HepG2 (cell line): ENCODE results near the gene LSM12. TPM values are rescaled to one million over a fixed set of nuclear protein-coding genes. Genes with fewer than 3 reads are reported as not detected.
A peak's percentile ranks its signal among the peaks of the same experiment; 100 is the strongest.

Source experiments
- ATF7-NPFF ChIP-seq: sonication (generic); formaldehyde crosslinking; IDR thresholded peaks from 2 replicates; pipeline ENCODE4 v1.8.1; 2023; ENCODE audit warnings: mild to moderate bottlenecking, low read depth, missing genetic modification reagents, moderate library complexity
- CBX5 ChIP-seq: sonication (generic); formaldehyde crosslinking; IDR thresholded peaks from 2 replicates; pipeline ENCODE4 v1.4.0; 2020; ENCODE audit warnings: missing genetic modification reagents, borderline replicate concordance
- CENPT ChIP-seq: sonication (generic); formaldehyde crosslinking; IDR thresholded peaks from 2 replicates; pipeline ENCODE4 v1.8.0; 2022; ENCODE audit warnings: low read depth, mild to moderate bottlenecking, moderate library complexity, missing genetic modification reagents
- EZH2 ChIP-seq: conservative IDR thresholded peaks from 2 replicates; pipeline ENCODE4 v1.6.1; 2012; ENCODE audit warnings: mild to moderate bottlenecking, low read depth, low read length, moderate library complexity
- GATAD2A ChIP-seq: IDR thresholded peaks from 2 replicates; pipeline ENCODE4 v1.6.1; 2016
- IKZF4 ChIP-seq: sonication (generic); formaldehyde crosslinking; IDR thresholded peaks from 2 replicates; pipeline ENCODE4 v1.5.1; 2020; ENCODE audit warnings: borderline replicate concordance, mild to moderate bottlenecking, low read depth, missing genetic modification reagents; ENCODE audit errors: not compliant biosample characterization
- PAWR ChIP-seq: sonication (generic); formaldehyde crosslinking; IDR thresholded peaks from 2 replicates; pipeline ENCODE4 v1.4.0; 2020; ENCODE audit warnings: missing genetic modification reagents, mild to moderate bottlenecking, borderline replicate concordance
- PAX8 ChIP-seq: sonication (generic); formaldehyde crosslinking; IDR thresholded peaks from 2 replicates; pipeline ENCODE4 v1.8.0; 2022; ENCODE audit warnings: mild to moderate bottlenecking, missing genetic modification reagents, borderline replicate concordance
- TSC22D2 ChIP-seq: sonication (generic); formaldehyde crosslinking; IDR thresholded peaks from 2 replicates; pipeline ENCODE4 v1.5.1; 2020; ENCODE audit warnings: missing genetic modification reagents, mild to moderate bottlenecking, borderline replicate concordance
- YEATS4 ChIP-seq: sonication (generic); formaldehyde crosslinking; IDR thresholded peaks from 2 replicates; pipeline ENCODE4 v1.4.0; 2020; ENCODE audit warnings: missing genetic modification reagents, borderline replicate concordance
- ZBTB26 ChIP-seq: IDR thresholded peaks from 2 replicates; pipeline ENCODE4 v1.6.1; 2016; ENCODE audit warnings: missing compliant biosample characterization, missing genetic modification reagents, borderline replicate concordance
- ZNF30 ChIP-seq: sonication (generic); formaldehyde crosslinking; IDR thresholded peaks from 2 replicates; pipeline ENCODE4 v1.5.0; 2020; ENCODE audit warnings: mild to moderate bottlenecking, missing genetic modification reagents
- ZNF552 ChIP-seq: sonication (generic); formaldehyde crosslinking; IDR thresholded peaks from 2 replicates; pipeline ENCODE4 v1.9.0; 2022; ENCODE audit warnings: missing genetic modification reagents, mild to moderate bottlenecking, borderline replicate concordance
- polyA plus RNA-seq, 8 experiments: library from polyadenylated mRNA; depleted of rRNA in 3 of 8; stranded (reverse) in 7 of 8; unstranded in 1 of 8; fragments of >200 nt; fragmentation: Illumina TruSeq in 4 of 8; extraction: Trizol in 4 of 8; gene quantifications; 2 replicates each; pipeline versions ENCODE4 v1.2.1 to v1.2.3, GENCODE V29; 2011 to 2016; ENCODE audit warnings: low read depth in 4 of 8, missing spikeins in 1 of 8, mixed read lengths in 1 of 8; ENCODE audit not compliant: insufficient read depth in 1 of 8
- total RNA-seq, 5 experiments: library from RNA; depleted of rRNA; stranded (reverse); fragments of >200 nt; fragmentation: Illumina TruSeq; extraction: Trizol; gene quantifications; 2 replicates each; pipeline ENCODE4 v1.2.3, GENCODE V29; 2016; ENCODE audit warnings: low read depth in 1 of 5
- TF ChIP-seq, protein P1 (sequence below): fragments of 450-650 bp; IDR thresholded peaks from 2 replicates; pipeline ENCODE4 v1.6.1; 2016
- TF ChIP-seq, protein P2 (sequence below): sonication (generic); formaldehyde crosslinking; IDR thresholded peaks from 2 replicates; pipeline ENCODE4 v1.5.1; 2020; ENCODE audit warnings: mild to moderate bottlenecking, missing genetic modification reagents, borderline replicate concordance
- TF ChIP-seq, protein P3 (sequence below): sonication (generic); formaldehyde crosslinking; IDR thresholded peaks from 2 replicates; pipeline ENCODE4 v1.4.0; 2020; ENCODE audit warnings: mild to moderate bottlenecking, missing genetic modification reagents

Gene LSM12
- total and polyA plus RNA-seq, 2 of the 13 experiments (the other 11 are each of a cell fraction or from before 2014, with no cell fraction given): 52.8 to 55.7 TPM

DNA sequence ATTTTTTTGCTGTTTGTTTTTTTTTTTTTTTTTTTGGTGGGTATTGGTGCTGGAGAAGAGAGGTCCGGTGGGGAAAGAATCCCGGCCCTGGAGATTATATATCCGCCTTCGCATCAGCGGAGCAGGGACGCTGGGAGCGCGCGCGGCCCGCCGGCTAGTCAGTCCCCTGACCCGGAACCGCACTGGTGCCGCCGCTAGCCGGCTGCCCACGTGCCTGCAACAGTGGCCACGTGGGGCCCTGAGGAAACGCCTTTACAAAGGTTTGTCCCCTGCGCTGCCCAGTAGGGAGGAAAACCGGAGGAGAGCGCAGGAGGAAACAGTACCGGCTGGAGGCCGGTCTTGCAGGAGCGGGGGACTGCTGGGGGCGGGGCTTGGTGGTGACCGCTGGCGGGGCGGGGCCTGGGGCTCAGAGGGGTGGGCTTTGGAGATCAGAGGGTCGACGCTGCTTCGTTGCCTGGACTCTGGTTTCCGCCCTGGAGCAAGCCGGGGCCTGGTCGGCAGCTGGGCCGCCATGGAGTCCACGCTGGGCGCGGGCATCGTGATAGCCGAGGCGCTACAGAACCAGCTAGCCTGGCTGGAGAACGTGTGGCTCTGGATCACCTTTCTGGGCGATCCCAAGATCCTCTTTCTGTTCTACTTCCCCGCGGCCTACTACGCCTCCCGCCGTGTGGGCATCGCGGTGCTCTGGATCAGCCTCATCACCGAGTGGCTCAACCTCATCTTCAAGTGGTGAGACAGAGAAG, 4.2 kb upstream of the LSM12 start, which contains the start of gene G6PC3 (continued):
- TF ChIP-seq, protein P1, sequence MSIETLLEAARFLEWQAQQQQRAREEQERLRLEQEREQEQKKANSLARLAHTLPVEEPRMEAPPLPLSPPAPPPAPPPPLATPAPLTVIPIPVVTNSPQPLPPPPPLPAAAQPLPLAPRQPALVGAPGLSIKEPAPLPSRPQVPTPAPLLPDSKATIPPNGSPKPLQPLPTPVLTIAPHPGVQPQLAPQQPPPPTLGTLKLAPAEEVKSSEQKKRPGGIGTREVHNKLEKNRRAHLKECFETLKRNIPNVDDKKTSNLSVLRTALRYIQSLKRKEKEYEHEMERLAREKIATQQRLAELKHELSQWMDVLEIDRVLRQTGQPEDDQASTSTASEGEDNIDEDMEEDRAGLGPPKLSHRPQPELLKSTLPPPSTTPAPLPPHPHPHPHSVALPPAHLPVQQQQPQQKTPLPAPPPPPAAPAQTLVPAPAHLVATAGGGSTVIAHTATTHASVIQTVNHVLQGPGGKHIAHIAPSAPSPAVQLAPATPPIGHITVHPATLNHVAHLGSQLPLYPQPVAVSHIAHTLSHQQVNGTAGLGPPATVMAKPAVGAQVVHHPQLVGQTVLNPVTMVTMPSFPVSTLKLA: peak; percentile 100
- TF ChIP-seq CENPT (CRISPR knock-in tag): no peak
- TF ChIP-seq, protein P2, sequence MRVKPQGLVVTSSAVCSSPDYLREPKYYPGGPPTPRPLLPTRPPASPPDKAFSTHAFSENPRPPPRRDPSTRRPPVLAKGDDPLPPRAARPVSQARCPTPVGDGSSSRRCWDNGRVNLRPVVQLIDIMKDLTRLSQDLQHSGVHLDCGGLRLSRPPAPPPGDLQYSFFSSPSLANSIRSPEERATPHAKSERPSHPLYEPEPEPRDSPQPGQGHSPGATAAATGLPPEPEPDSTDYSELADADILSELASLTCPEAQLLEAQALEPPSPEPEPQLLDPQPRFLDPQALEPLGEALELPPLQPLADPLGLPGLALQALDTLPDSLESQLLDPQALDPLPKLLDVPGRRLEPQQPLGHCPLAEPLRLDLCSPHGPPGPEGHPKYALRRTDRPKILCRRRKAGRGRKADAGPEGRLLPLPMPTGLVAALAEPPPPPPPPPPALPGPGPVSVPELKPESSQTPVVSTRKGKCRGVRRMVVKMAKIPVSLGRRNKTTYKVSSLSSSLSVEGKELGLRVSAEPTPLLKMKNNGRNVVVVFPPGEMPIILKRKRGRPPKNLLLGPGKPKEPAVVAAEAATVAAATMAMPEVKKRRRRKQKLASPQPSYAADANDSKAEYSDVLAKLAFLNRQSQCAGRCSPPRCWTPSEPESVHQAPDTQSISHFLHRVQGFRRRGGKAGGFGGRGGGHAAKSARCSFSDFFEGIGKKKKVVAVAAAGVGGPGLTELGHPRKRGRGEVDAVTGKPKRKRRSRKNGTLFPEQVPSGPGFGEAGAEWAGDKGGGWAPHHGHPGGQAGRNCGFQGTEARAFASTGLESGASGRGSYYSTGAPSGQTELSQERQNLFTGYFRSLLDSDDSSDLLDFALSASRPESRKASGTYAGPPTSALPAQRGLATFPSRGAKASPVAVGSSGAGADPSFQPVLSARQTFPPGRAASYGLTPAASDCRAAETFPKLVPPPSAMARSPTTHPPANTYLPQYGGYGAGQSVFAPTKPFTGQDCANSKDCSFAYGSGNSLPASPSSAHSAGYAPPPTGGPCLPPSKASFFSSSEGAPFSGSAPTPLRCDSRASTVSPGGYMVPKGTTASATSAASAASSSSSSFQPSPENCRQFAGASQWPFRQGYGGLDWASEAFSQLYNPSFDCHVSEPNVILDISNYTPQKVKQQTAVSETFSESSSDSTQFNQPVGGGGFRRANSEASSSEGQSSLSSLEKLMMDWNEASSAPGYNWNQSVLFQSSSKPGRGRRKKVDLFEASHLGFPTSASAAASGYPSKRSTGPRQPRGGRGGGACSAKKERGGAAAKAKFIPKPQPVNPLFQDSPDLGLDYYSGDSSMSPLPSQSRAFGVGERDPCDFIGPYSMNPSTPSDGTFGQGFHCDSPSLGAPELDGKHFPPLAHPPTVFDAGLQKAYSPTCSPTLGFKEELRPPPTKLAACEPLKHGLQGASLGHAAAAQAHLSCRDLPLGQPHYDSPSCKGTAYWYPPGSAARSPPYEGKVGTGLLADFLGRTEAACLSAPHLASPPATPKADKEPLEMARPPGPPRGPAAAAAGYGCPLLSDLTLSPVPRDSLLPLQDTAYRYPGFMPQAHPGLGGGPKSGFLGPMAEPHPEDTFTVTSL (CRISPR knock-in tag): no peak; the same call in 1 of the 2 replicates
- TF ChIP-seq ZNF552 (CRISPR knock-in tag): peak; percentile 91; the same call in 1 of the 2 replicates
- TF ChIP-seq YEATS4 (CRISPR knock-in tag): peak; percentile 100
- TF ChIP-seq GATAD2A (CRISPR knock-in tag): peak; percentile 93
- TF ChIP-seq ATF7-NPFF (CRISPR knock-in tag): peak; percentile 97
- no peak; the same call in 1 of the 2 replicates for TF ChIP-seq ZNF30 (CRISPR knock-in tag)
- TF ChIP-seq EZH2: no peak
- 0 out of 2 replicates have a peak, but pooled peaks have one; percentile 25 for TF ChIP-seq PAX8 (CRISPR knock-in tag)
- TF ChIP-seq PAWR (CRISPR knock-in tag): no peak
- TF ChIP-seq TSC22D2 (CRISPR knock-in tag): peak; percentile 39; the same call in 1 of the 2 replicates
- TF ChIP-seq IKZF4 (CRISPR knock-in tag): peak; percentile 49
- TF ChIP-seq, protein P3, sequence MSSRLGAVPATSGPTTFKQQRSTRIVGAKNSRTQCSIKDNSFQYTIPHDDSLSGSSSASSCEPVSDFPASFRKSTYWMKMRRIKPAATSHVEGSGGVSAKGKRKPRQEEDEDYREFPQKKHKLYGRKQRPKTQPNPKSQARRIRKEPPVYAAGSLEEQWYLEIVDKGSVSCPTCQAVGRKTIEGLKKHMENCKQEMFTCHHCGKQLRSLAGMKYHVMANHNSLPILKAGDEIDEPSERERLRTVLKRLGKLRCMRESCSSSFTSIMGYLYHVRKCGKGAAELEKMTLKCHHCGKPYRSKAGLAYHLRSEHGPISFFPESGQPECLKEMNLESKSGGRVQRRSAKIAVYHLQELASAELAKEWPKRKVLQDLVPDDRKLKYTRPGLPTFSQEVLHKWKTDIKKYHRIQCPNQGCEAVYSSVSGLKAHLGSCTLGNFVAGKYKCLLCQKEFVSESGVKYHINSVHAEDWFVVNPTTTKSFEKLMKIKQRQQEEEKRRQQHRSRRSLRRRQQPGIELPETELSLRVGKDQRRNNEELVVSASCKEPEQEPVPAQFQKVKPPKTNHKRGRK: 0 out of 2 replicates have a peak, but pooled peaks have one; percentile 11
- peak; percentile 88 for TF ChIP-seq CBX5 (CRISPR knock-in tag)
- peak; percentile 88 for TF ChIP-seq ZBTB26
